HFFc6 (cell line): Measurements from ENCODE around the gene ZFP14. TPM values are rescaled to one million over a fixed set of nuclear protein-coding genes. Genes with fewer than 3 reads are reported as not detected.

ENCODE experiments used
- DNase-seq: peaks from one replicate; pipeline ENCODE4 v3.0.0-alpha.2; 2018
- H3K27ac Mint-ChIP-seq: 2 replicates; pipeline ENCODE4 v1.8.0; 2020; ENCODE audit warnings: mild to moderate bottlenecking, mixed read lengths
- H3K27me3 Mint-ChIP-seq: 2 replicates; pipeline ENCODE4 v1.8.0; 2021; ENCODE audit warnings: mild to moderate bottlenecking, moderate library complexity, mixed read lengths; ENCODE audit not compliant: insufficient read depth
- H3K36me3 Mint-ChIP-seq: 2 replicates; pipeline ENCODE4 v1.8.0; 2021; ENCODE audit warnings: low read depth, mixed read lengths
- H3K4me1 Mint-ChIP-seq: 2 replicates; pipeline ENCODE4 v1.8.0; 2020; ENCODE audit warnings: low read depth, mixed read lengths
- H3K4me3 Mint-ChIP-seq: 2 replicates; pipeline ENCODE4 v1.8.0; 2020; ENCODE audit warnings: mild to moderate bottlenecking, moderate library complexity, mixed read lengths
- H3K9me3 Mint-ChIP-seq: 2 replicates; pipeline ENCODE4 v1.8.0; 2020; ENCODE audit warnings: mild to moderate bottlenecking, mixed read lengths
- total RNA-seq, 6 experiments: library from RNA; stranded (reverse); fragmentation: NEBNext Ultra II Directional; extraction: Animal tissue kit (Norgen Biotek cat#: 25700); gene quantifications; 2 replicates in 1 of 6; 3 replicates in 5 of 6; pipeline ENCODE4 v1.2.3, GENCODE V29; 2021
- TF ChIP-seq, protein P1 (sequence below): fragments of 200-600 bp; sonication (generic); IDR thresholded peaks from 2 replicates; pipeline ENCODE4 v1.5.0; 2021; ENCODE audit warnings: antibody characterized with exemption, mild to moderate bottlenecking

ZFP14 gene
- total RNA-seq, 6 experiments from 2014 or later = 1.1 to 2.1 (median 1.5) TPM

GRCh38 chr19:36401475-36401874 lies 22.5 kb upstream of the ZFP14 start:
- no peak overlapping the region for H3K4me3 Mint-ChIP-seq
- H3K27ac Mint-ChIP-seq = no peak overlapping the region
- H3K4me1 Mint-ChIP-seq = no peaks in the 10 kb centered on the region
- no peak for DNase-seq
- H3K9me3 Mint-ChIP-seq = peaks cover 53% of the 10 kb centered on the region
- peaks cover 72% of the 10 kb centered on the region for H3K36me3 Mint-ChIP-seq
- no peaks in the 10 kb centered on the region for H3K27me3 Mint-ChIP-seq
- TF ChIP-seq, protein P1, sequence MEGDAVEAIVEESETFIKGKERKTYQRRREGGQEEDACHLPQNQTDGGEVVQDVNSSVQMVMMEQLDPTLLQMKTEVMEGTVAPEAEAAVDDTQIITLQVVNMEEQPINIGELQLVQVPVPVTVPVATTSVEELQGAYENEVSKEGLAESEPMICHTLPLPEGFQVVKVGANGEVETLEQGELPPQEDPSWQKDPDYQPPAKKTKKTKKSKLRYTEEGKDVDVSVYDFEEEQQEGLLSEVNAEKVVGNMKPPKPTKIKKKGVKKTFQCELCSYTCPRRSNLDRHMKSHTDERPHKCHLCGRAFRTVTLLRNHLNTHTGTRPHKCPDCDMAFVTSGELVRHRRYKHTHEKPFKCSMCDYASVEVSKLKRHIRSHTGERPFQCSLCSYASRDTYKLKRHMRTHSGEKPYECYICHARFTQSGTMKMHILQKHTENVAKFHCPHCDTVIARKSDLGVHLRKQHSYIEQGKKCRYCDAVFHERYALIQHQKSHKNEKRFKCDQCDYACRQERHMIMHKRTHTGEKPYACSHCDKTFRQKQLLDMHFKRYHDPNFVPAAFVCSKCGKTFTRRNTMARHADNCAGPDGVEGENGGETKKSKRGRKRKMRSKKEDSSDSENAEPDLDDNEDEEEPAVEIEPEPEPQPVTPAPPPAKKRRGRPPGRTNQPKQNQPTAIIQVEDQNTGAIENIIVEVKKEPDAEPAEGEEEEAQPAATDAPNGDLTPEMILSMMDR = no peak

DNA sequence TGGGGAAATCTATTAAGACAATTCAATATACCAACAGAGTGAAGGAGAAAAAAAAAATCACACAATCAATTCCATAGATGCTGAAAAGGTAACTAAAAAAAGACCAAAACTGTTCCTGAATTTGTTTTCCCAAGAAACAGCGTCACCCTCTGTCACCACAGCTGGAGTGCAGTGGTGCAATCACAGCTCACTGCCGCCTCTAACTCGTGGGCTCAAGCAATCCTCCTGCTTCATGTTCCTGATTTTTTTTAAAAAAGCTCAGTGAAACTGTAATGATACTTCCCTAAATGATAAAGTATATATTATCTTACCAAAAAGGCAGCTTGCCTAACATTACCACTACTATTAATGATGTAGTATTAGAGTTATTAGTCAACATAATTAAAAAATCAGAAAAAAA lies 19.6 kb upstream of the ZFP14 start:
- TF ChIP-seq, protein P1 = no peak
- no peaks in the 10 kb centered on the region for H3K4me1 Mint-ChIP-seq
- peaks cover 69% of the 10 kb centered on the region for H3K36me3 Mint-ChIP-seq
- H3K27ac Mint-ChIP-seq = no peak overlapping the region
- H3K4me3 Mint-ChIP-seq = no peak overlapping the region
- H3K9me3 Mint-ChIP-seq = peaks cover 71% of the 10 kb centered on the region
- peaks cover 2% of the 10 kb centered on the region; the same call in 1 of the 2 replicates for H3K27me3 Mint-ChIP-seq
- DNase-seq = no peak

DNA sequence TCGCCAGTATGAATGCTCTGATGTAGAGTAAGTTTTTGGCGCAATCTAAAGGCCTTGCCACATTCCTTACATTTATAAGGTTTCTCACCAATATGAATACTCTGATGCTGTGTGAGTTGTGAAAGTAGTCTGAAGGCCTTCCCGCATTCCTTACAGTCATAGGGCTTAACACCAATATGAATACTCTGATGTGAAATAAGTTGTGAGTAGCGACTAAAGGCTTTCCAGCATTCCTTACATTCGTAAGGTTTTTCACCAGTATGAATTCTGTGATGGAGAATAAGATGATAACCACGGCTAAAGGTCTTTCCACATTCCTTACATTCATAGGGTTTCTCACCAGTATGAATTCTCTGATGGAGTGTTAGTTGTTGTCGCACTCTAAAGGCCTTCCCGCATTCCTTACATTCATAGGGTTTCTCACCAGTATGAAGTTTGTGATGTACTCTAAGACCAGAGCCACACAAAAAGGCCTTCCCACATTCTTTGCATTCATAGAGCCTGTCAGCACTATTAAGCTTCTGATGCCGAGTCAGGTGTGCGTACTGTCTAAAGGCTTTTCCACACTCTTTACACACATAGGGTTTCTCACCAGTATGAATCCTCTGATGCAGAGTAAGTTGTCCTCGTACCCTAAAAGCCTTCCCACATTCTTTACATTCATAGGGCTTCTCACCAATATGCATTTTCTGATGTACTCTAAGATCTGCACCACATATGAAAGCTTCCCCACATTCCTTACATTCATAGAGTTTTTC lies 14.1 kb upstream of the ZFP14 start:
- no peak overlapping the region for H3K4me3 Mint-ChIP-seq
- H3K27ac Mint-ChIP-seq = no peak overlapping the region
- H3K9me3 Mint-ChIP-seq = peaks cover 86% of the 10 kb centered on the region
- no peak for DNase-seq
- TF ChIP-seq, protein P1 = no peak
- no peaks in the 10 kb centered on the region for H3K4me1 Mint-ChIP-seq
- peaks cover 2% of the 10 kb centered on the region; the same call in 1 of the 2 replicates for H3K27me3 Mint-ChIP-seq
- H3K36me3 Mint-ChIP-seq = peaks cover 63% of the 10 kb centered on the region

GRCh38 chr19:36379510-36379819 lies 464 bp upstream of the ZFP14 start:
- H3K4me1 Mint-ChIP-seq = peaks cover 11% of the 10 kb centered on the region
- H3K27ac Mint-ChIP-seq = no peak overlapping the region
- peaks cover 3% of the 10 kb centered on the region; the same call in 1 of the 2 replicates for H3K27me3 Mint-ChIP-seq
- TF ChIP-seq, protein P1 = no peak
- H3K9me3 Mint-ChIP-seq = peaks cover 11% of the 10 kb centered on the region
- no peak for DNase-seq
- peaks cover 5% of the 10 kb centered on the region; the same call in 1 of the 2 replicates for H3K36me3 Mint-ChIP-seq
- H3K4me3 Mint-ChIP-seq = peak overlapping the region; percentile 89

- Mint-ChIP-seq H3K36me3 (peaks cover 2% of the 10 kb centered on the region), H3K4me1 (peaks cover 11% of the 10 kb centered on the region), H3K4me3 (peak overlapping the region; percentile 89), H3K27ac (peak overlapping the region; percentile 56), H3K9me3 (peaks cover 8% of the 10 kb centered on the region), H3K27me3 (peaks cover 3% of the 10 kb centered on the region; the same call in 1 of the 2 replicates)
- TF ChIP-seq, protein P1 = no peak
- DNase-seq = no peak
These were observed 1.3 kb downstream of the ZFP14 start for GRCh38 chr19:36377541-36378178.
